ENCODE data around the gene ROR1. TPM values are rescaled to one million over a fixed set of nuclear protein-coding genes. Genes with fewer than 3 reads are reported as not detected.

The ROR1 gene
- total and polyA plus RNA-seq, 2 of the 13 experiments (the other 11 are each of a cell fraction or from before 2014, with no cell fraction given), result 0.58 to 2.3 TPM

GRCh38 chr1:64136296-64136695 lies 362.5 kb downstream of the ROR1 start (continued):
- TF ChIP-seq SRSF1 (optimal IDR thresholded peaks at IDR 0.05; ENCODE audit: low read depth, low read length) (no peak), ZFP82 (CRISPR knock-in tag; IDR thresholded peaks at IDR 0.05; ENCODE audit: borderline replicate concordance) (no peak), CBX2 (IDR thresholded peaks at IDR 0.05; ENCODE audit: low read depth, low read length) (no peak), CBX2 (CRISPR knock-in tag; IDR thresholded peaks at IDR 0.05; ENCODE audit: low read depth) (no peak), NR3C1 (CRISPR knock-in tag; IDR thresholded peaks at IDR 0.05) (no peak)

GRCh38 chr1:64136752-64137411 lies 363.1 kb downstream of the ROR1 start:
- no peaks in the 10 kb centered on the region for H3K79me2 ChIP-seq (ENCODE audit: insufficient read depth, low read length)
- ChIA-PET CTCF (ENCODE audit: low intra/inter-chr PET ratio, low total read pairs) (interaction anchor here (0.8 to 2.7 kb wide), 3 partner anchors 445 to 521 kb away, joined by 5 to 21 read pairs (median 6); no protein-coding TSS in a partner anchor), POLR2A (interaction anchor here (1.0 kb wide), 1 partner anchor 462 kb away, joined by 4 read pairs; no protein-coding TSS in a partner anchor)
- ATAC-seq, result peak; percentile 90
- TF ChIP-seq RAD21 (CRISPR knock-in tag; IDR thresholded peaks at IDR 0.05) (peak; percentile 46; the same call in 1 of the 2 replicates), ZNF839 (CRISPR knock-in tag; IDR thresholded peaks at IDR 0.05; ENCODE audit: borderline replicate concordance) (no peak), TFE3 (CRISPR knock-in tag; IDR thresholded peaks at IDR 0.05) (no peak), XRCC5 (optimal IDR thresholded peaks at IDR 0.05; ENCODE audit: low read length) (peak; percentile 43), SMC3 (IDR thresholded peaks at IDR 0.05; ENCODE audit: low read length) (peak; percentile 91), PHB2 (IDR thresholded peaks at IDR 0.05; ENCODE audit: partially characterized antibody) (no peak), ZNF326 (CRISPR knock-in tag; IDR thresholded peaks at IDR 0.05; ENCODE audit: borderline replicate concordance) (no peak), STAG1 (CRISPR knock-in tag; IDR thresholded peaks at IDR 0.05) (peak; percentile 77), KLF16 (CRISPR knock-in tag; IDR thresholded peaks at IDR 0.05) (0 out of 4 replicates have a peak, but pooled peaks of 1 of the 2 experiments have one; percentile 17), NFE2 (CRISPR knock-in tag; IDR thresholded peaks at IDR 0.05) (no peak)
- TF ChIP-seq, protein P1, sequence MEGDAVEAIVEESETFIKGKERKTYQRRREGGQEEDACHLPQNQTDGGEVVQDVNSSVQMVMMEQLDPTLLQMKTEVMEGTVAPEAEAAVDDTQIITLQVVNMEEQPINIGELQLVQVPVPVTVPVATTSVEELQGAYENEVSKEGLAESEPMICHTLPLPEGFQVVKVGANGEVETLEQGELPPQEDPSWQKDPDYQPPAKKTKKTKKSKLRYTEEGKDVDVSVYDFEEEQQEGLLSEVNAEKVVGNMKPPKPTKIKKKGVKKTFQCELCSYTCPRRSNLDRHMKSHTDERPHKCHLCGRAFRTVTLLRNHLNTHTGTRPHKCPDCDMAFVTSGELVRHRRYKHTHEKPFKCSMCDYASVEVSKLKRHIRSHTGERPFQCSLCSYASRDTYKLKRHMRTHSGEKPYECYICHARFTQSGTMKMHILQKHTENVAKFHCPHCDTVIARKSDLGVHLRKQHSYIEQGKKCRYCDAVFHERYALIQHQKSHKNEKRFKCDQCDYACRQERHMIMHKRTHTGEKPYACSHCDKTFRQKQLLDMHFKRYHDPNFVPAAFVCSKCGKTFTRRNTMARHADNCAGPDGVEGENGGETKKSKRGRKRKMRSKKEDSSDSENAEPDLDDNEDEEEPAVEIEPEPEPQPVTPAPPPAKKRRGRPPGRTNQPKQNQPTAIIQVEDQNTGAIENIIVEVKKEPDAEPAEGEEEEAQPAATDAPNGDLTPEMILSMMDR (CRISPR knock-in tag; IDR thresholded peaks at IDR 0.05), result peak; percentile 82
- no peak overlapping the region for H3K4me2 ChIP-seq (ENCODE audit: low read depth, low read length)
- peak; percentile 56 for DNase-seq (ENCODE audit: low spot score)
- in situ Hi-C loops (cut with HindIII; ENCODE audit: extremely low pct_ligation_motif_present, low pct_unique_long_range_greater_than_20kb) (loop anchor here (5.0 to 10.0 kb wide), 2 partner anchors 462 to 520 kb away; no protein-coding TSS in a partner anchor), intact Hi-C loops (cut with micrococcal nuclease; ENCODE audit: unreplicated experiment) (loop anchor here (1.0 to 2.0 kb wide), 6 partner anchors 110 to 580 kb away; no protein-coding TSS in a partner anchor)
- WGBS (ENCODE audit: low lambda C conversion rate), result 15% methylated on average over 7 of the region's 7 CpGs
- no peak overlapping the region for H2AFZ ChIP-seq (ENCODE audit: low read length)
- FAIRE-seq, result peak; percentile 80
- no peaks in the 10 kb centered on the region for H3K27me3 ChIP-seq (ENCODE audit: control insufficient read depth in 1 of 2, insufficient read depth in 2 of 2, low read length in 2 of 2)
- H3K27ac ChIP-seq (ENCODE audit: extremely low read length, insufficient read depth, low read length), result no peak overlapping the region
- H3K9ac ChIP-seq (ENCODE audit: insufficient read depth, low read depth, low read length), result no peak overlapping the region
- H4K20me1 ChIP-seq (ENCODE audit: insufficient read depth, low read length), result no peaks in the 10 kb centered on the region
- no peak overlapping the region for H3K4me3 ChIP-seq (replicated peaks in 1 of 3; ENCODE audit: insufficient read depth in 1 of 3, low read depth in 2 of 3, low read length in 3 of 3)
- H3K9me3 ChIP-seq (ENCODE audit: low read length), result no peaks in the 10 kb centered on the region
- no TSS peak for BruUV-seq (replicated peaks)
- H3K4me1 ChIP-seq (ENCODE audit: insufficient read depth, low read length), result no peaks in the 10 kb centered on the region
- no peaks in the 10 kb centered on the region for H3K36me3 ChIP-seq (replicated peaks in 1 of 2; ENCODE audit: control insufficient read depth in 1 of 2, insufficient read depth in 2 of 2, low read length in 2 of 2)

Data from HepG2 (cell line).